ENCODE results near the gene ADCY5. TPM values are rescaled to one million over a fixed set of nuclear protein-coding genes. Genes with fewer than 3 reads are reported as not detected.
A peak's percentile ranks its signal among the peaks of the same experiment; 100 is the strongest.

ADCY5 gene
- total and polyA plus RNA-seq, 4 donors, result 0.74 to 6.6 (median 2.9) TPM

GRCh38 chr3:123327956-123328850, 120.7 kb downstream of the ADCY5 start:
- Histone ChIP-seq H3K4me1 (ENCODE audit: control insufficient read depth in 4 of 4, insufficient read depth in 4 of 4, low read length in 3 of 4) (peaks cover 0 to 21% (median 20%) of the 10 kb centered on the region in 4 donors), H3K9me3 (ENCODE audit: control insufficient read depth in 4 of 4, low read length in 3 of 4) (no peaks in the 10 kb centered on the region), H3K4me3 (ENCODE audit: low read depth in 1 of 3, low read length in 3 of 3) (no peak overlapping the region), H3K36me3 (ENCODE audit: control insufficient read depth in 4 of 4, insufficient read depth in 3 of 4, low read depth in 1 of 4, low read length in 3 of 4) (no peaks in the 10 kb centered on the region), H3K27me3 (ENCODE audit: control insufficient read depth in 4 of 4, insufficient read depth in 4 of 4, low read length in 3 of 4) (no peaks in the 10 kb centered on the region), H3K27ac (ENCODE audit: low read depth in 1 of 2, low read length in 2 of 2) (no peak overlapping the region), H3K9ac (ENCODE audit: low read depth in 1 of 2, low read length in 2 of 2) (no peak overlapping the region)
- TF ChIP-seq RXRA (IDR thresholded peaks at IDR 0.05) (peak; percentile 31 to 32), REST (IDR thresholded peaks at IDR 0.05) (no peak)
- DNase-seq (ENCODE audit: low spot score), result no peak
- 70% methylated on average over 25 of the region's 25 CpGs for WGBS

GRCh38 chr3:123327480-123327879, 121.4 kb downstream of the ADCY5 start:
- Histone ChIP-seq H3K4me1 (ENCODE audit: control insufficient read depth in 4 of 4, insufficient read depth in 4 of 4, low read length in 3 of 4) (peaks cover 0 to 21% (median 20%) of the 10 kb centered on the region in 4 donors), H3K9me3 (ENCODE audit: control insufficient read depth in 4 of 4, low read length in 3 of 4) (no peaks in the 10 kb centered on the region), H3K9ac (ENCODE audit: low read depth in 1 of 2, low read length in 2 of 2) (no peak overlapping the region), H3K27me3 (ENCODE audit: control insufficient read depth in 4 of 4, insufficient read depth in 4 of 4, low read length in 3 of 4) (no peaks in the 10 kb centered on the region), H3K4me3 (ENCODE audit: low read depth in 1 of 3, low read length in 3 of 3) (no peak overlapping the region), H3K36me3 (ENCODE audit: control insufficient read depth in 4 of 4, insufficient read depth in 3 of 4, low read depth in 1 of 4, low read length in 3 of 4) (no peaks in the 10 kb centered on the region), H3K27ac (ENCODE audit: low read depth in 1 of 2, low read length in 2 of 2) (no peak overlapping the region)
- no peak for DNase-seq (ENCODE audit: low spot score)
- 85% methylated on average over 12 of the region's 12 CpGs for WGBS
- TF ChIP-seq YY1 (IDR thresholded peaks at IDR 0.05), result no peak

DNA sequence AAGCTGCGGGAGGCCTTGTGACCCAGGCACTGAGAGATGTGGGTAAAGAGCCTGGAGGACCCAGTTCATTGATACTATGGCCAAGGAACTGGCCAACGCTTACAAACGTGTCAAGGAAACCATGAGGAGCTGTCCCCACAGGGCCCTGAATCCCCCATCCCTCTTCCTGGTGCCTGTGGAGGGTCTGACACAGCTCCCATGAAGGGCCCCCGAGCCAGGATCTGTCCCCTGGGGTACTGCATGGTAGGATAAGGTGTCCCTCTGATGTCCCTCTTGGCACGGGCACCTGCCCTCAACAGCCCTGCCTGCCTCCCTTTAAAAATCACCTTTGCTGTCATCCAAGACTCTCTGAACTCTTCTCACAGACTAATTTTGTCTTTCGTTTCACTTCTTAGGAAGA, 122.4 kb downstream of the ADCY5 start:
- Histone ChIP-seq H3K9ac (ENCODE audit: low read depth in 1 of 2, low read length in 2 of 2) (no peak overlapping the region), H3K9me3 (ENCODE audit: control insufficient read depth in 4 of 4, low read length in 3 of 4) (no peaks in the 10 kb centered on the region), H3K27ac (ENCODE audit: low read depth in 1 of 2, low read length in 2 of 2) (no peak overlapping the region), H3K4me3 (ENCODE audit: low read depth in 1 of 3, low read length in 3 of 3) (no peak overlapping the region), H3K36me3 (ENCODE audit: control insufficient read depth in 4 of 4, insufficient read depth in 3 of 4, low read depth in 1 of 4, low read length in 3 of 4) (no peaks in the 10 kb centered on the region), H3K4me1 (ENCODE audit: control insufficient read depth in 4 of 4, insufficient read depth in 4 of 4, low read length in 3 of 4) (peaks cover 0 to 21% (median 20%) of the 10 kb centered on the region in 4 donors), H3K27me3 (ENCODE audit: control insufficient read depth in 4 of 4, insufficient read depth in 4 of 4, low read length in 3 of 4) (no peaks in the 10 kb centered on the region)
- 82% methylated on average over 6 of the region's 6 CpGs for WGBS
- DNase-seq (ENCODE audit: low spot score), result no peak
- TF ChIP-seq GABPA (IDR thresholded peaks at IDR 0.05 in 1 of 2, conservative IDR thresholded peaks at IDR 0.05 in 1 of 2) (no peak), EGR1 (IDR thresholded peaks at IDR 0.05; ENCODE audit: low read depth in 2 of 2) (no peak), YY1 (IDR thresholded peaks at IDR 0.05) (no peak), RXRA (IDR thresholded peaks at IDR 0.05) (no peak), REST (IDR thresholded peaks at IDR 0.05) (no peak), RAD21 (IDR thresholded peaks at IDR 0.05) (no peak), FOXA2 (IDR thresholded peaks at IDR 0.05) (no peak), CTCF (IDR thresholded peaks at IDR 0.05; ENCODE audit: low read depth, low read length, missing input control) (no peak), HNF4G (IDR thresholded peaks at IDR 0.05) (no peak), NR2F2 (IDR thresholded peaks at IDR 0.05) (no peak), SP1 (IDR thresholded peaks at IDR 0.05) (no peak), JUND (IDR thresholded peaks at IDR 0.05) (no peak)
- TF ChIP-seq, protein P1, sequence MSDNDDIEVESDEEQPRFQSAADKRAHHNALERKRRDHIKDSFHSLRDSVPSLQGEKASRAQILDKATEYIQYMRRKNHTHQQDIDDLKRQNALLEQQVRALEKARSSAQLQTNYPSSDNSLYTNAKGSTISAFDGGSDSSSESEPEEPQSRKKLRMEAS (IDR thresholded peaks at IDR 0.05), result no peak
- TF ChIP-seq, protein P2, sequence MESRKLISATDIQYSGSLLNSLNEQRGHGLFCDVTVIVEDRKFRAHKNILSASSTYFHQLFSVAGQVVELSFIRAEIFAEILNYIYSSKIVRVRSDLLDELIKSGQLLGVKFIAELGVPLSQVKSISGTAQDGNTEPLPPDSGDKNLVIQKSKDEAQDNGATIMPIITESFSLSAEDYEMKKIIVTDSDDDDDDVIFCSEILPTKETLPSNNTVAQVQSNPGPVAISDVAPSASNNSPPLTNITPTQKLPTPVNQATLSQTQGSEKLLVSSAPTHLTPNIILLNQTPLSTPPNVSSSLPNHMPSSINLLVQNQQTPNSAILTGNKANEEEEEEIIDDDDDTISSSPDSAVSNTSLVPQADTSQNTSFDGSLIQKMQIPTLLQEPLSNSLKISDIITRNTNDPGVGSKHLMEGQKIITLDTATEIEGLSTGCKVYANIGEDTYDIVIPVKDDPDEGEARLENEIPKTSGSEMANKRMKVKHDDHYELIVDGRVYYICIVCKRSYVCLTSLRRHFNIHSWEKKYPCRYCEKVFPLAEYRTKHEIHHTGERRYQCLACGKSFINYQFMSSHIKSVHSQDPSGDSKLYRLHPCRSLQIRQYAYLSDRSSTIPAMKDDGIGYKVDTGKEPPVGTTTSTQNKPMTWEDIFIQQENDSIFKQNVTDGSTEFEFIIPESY (IDR thresholded peaks at IDR 0.05), result no peak
- TF ChIP-seq, protein P3, sequence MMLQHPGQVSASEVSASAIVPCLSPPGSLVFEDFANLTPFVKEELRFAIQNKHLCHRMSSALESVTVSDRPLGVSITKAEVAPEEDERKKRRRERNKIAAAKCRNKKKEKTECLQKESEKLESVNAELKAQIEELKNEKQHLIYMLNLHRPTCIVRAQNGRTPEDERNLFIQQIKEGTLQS (IDR thresholded peaks at IDR 0.05), result no peak

Measured in liver (tissue), 9 donors.